IPS-18c (cell line): ENCODE measurements around the gene SLAMF6.
"Not testable (repeated sequence)": the region's sequence is repeated elsewhere in the genome, so short reads cannot be mapped to it uniquely, and the experiment has no call there.

Experiments
- H3K4me3 ChIP-seq: 2 replicates; pipeline ENCODE4 v1.7.0; 2013; ENCODE audit warnings: low read depth, mild to moderate bottlenecking, low read length, moderate library complexity; ENCODE audit not compliant: insufficient read depth
- H3K9me3 ChIP-seq: one replicate; pipeline ENCODE4 v1.6.1; 2013; ENCODE audit warnings: mild to moderate bottlenecking, low read length, moderate library complexity; ENCODE audit not compliant: control insufficient read depth, insufficient read depth

Gene SLAMF6

DNA sequence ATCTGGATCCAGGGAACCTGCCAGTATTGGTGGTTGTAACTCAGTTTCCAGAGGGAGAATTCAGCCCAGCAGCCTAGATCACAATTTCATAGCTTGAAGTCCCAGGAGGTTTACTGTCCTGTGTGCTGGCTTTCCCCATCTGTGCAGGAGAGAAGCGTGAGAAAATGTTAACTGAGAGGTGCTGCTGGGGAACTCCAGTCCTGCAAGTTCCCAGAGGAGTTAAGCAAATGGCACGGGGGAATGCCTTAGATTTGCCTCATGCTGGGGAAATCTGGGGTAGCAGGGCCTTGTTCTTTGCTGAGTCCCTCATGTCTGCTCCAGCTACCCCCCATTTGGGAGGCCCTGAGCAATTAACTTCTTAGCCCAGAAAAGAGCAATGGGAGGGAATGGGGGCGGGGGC lies 25.1 kb upstream of the SLAMF6 start:
- no peak overlapping the region for H3K4me3 ChIP-seq
- H3K9me3 ChIP-seq: no peaks in the 10 kb centered on the region

DNA sequence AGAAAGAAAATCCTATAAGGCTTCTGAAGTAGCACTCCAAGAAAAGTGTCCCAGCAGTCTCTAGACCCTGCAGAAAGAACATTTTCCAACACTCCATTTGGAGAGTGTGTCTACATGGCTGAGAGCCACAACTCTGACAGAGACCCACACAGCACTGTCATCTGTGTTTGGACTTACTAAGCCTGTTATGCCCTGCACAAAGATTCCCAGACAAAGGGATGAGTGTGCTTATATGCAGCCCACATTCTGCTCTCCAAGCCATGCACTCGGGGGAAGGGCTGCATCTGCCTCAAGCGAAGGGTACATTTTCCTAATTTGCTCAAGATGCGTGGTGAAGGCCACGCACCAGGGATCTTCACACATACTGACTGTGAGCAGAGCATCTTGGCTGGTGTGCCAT lies 24.4 kb upstream of the SLAMF6 start:
- H3K4me3 ChIP-seq: no peak overlapping the region
- H3K9me3 ChIP-seq: no peaks in the 10 kb centered on the region

- Histone ChIP-seq H3K4me3 (no peak overlapping the region), H3K9me3 (no peaks in the 10 kb centered on the region)
These were observed 23.9 kb upstream of the SLAMF6 start for GRCh38 chr1:160546942-160547341.

GRCh38 chr1:160544647-160545046 lies 21.6 kb upstream of the SLAMF6 start:
- H3K9me3 ChIP-seq: no peaks in the 10 kb centered on the region
- H3K4me3 ChIP-seq: no peak overlapping the region

DNA sequence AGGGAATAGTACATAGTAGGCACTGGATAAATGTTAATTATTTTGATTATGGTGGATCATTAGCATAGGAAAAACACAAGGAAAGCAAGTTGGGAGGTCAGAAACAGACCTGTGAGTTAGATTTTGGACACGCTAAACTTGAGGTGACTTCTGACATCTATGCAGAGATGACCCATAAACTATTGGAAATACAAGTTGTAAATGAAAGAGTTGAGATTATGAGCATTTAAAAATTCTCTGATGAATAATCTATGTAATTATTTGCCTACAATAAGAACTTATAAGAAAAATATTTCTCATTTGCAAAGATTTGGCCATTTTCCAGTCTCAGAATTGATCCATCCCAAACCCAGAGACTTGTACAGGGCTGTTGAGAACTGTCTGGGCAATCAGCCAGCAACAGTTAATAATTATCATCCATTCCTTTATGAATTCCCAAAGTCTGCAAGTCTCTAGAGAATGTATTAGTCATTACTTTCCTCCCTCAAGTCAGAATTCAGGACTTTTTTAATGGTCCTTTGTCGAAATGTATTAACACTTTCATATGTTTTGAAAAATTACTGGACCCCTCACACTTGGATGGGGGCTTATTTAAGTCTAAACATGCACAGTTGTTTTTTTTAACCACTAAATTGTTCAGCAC lies 19.4 kb upstream of the SLAMF6 start:
- Histone ChIP-seq H3K4me3 (no peak overlapping the region), H3K9me3 (no peaks in the 10 kb centered on the region)

DNA sequence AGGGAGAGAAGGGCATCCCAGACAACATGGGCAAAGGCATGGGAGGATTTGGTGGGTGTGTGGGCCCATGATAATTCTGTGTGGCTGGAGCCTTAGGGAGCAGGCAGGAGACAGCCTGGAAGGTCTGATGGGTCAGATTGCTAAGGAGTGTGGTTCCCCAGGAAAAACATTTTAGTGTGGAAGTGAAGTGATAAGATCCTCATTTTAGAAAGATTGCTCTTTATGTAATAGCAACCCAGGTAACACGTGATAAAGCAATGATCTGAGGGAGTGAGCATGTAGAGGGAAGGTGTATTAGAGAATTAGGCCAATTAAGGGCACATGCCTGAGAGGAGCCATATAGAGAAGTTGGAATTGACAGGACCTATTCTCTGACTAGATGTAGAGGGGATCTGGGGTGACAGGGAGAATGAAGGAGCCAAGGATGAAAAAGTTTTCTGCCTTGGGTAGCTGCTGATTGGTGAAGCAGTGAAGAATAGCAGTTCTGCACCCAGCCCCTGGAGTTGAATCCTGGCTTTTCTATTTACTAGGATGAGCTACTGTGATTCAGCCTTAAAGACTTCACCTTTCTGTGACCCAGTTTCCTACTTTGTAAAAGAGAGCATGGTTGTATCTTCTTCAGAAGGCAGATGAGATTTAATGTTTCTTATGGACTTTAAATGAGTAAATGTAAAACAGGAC lies 18.7 kb upstream of the SLAMF6 start:
- Histone ChIP-seq H3K4me3 (no peak overlapping the region), H3K9me3 (no peaks in the 10 kb centered on the region)

DNA sequence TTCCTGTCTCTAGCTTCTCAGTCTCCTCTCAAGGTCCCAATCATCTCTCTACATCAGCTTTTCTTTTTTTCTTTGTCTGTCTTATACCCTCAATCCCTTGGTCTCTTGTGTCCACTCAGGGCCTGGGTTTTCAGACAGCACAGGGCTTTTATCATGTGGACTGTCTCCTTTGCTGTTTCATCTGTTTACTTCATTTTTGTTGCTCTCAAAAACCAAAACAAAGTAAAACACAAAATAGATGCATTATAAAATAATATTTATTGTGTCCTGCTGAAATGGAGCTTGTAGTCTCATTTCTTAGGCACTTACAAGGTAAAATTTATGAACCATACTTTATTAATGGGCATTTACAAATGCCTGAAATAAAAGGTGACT lies 17.8 kb upstream of the SLAMF6 start:
- Histone ChIP-seq H3K9me3 (no peaks in the 10 kb centered on the region), H3K4me3 (no peak overlapping the region)

DNA sequence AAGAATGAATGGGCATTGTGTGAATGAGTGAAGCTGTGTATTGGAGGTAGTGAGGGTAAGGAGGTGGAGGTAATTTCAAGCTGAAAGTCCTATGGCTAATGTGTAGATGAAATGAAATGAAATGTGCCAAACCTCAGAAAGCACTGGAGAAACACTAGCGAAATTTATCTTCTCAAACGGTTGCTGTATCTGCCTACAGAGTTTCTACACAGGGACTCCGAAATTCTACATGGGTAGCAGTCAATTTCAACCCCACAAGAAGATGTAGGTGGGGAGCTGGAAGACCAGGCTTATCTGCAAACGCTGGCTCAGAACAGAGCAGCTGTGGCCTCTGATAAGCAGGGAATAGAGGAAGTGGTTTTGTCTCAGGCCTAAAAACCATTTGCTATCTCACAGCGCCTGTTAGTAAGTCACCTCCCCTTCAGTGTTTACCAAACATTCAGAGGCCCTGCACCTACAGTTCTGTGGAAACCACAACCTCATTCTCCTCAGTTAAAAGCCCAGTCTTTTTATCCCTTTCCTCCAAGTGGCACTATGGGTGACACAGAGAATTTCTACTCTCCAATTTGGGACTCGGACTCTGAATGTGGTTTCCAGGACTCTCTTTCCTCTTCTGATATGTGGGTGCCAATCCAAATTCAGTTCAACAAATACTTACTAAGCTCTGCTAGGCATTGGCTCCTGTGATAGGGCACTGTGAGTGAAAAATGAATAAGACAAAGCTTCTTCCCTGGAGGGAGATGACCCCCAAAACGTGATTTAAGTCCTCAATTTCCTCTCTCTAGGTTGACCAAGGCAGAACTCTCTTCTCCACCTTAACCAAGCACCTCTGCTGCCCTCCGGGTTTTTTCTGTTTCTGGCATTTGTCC lies 17.2 kb upstream of the SLAMF6 start:
- Histone ChIP-seq H3K4me3 (no peak overlapping the region), H3K9me3 (no peaks in the 10 kb centered on the region)

GRCh38 chr1:160539684-160539989 lies 16.6 kb upstream of the SLAMF6 start:
- Histone ChIP-seq H3K9me3 (no peaks in the 10 kb centered on the region), H3K4me3 (no peak overlapping the region)

DNA sequence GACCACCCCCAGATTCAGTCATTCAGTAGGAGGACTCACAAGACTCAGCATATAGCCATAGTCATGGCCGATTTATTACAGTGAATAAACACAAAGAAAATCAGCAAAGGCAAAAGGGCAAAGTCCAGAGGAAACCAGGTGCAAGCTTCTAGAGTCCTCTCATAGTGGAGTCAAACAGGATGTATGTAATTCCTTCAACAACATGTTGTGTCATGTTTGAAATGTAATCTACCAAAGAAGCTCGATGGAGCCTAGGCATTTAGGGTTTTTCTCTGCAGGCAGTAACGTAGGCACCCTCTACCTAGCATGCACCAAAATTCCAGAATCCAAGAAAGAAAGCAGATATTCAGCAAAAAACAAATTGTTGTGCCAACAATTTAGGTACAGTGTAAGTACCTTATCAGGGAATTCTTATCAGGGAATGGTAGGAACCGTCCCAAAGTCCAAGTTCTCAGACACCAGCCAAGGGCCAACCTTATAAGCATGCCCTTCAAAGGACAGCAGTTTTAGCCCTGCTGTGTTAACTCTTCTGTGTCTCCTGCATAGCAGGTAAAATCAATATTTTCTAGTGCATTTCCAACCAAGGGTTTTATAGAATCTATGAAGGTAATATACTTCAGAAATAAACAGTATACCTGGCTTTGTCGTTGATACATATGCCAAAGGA lies 16.1 kb upstream of the SLAMF6 start:
- Histone ChIP-seq H3K4me3 (no peak overlapping the region), H3K9me3 (no peaks in the 10 kb centered on the region)

- H3K4me3 ChIP-seq: no peak overlapping the region
- no peaks in the 10 kb centered on the region for H3K9me3 ChIP-seq
These were observed 14.9 kb upstream of the SLAMF6 start for GRCh38 chr1:160537714-160538665.

DNA sequence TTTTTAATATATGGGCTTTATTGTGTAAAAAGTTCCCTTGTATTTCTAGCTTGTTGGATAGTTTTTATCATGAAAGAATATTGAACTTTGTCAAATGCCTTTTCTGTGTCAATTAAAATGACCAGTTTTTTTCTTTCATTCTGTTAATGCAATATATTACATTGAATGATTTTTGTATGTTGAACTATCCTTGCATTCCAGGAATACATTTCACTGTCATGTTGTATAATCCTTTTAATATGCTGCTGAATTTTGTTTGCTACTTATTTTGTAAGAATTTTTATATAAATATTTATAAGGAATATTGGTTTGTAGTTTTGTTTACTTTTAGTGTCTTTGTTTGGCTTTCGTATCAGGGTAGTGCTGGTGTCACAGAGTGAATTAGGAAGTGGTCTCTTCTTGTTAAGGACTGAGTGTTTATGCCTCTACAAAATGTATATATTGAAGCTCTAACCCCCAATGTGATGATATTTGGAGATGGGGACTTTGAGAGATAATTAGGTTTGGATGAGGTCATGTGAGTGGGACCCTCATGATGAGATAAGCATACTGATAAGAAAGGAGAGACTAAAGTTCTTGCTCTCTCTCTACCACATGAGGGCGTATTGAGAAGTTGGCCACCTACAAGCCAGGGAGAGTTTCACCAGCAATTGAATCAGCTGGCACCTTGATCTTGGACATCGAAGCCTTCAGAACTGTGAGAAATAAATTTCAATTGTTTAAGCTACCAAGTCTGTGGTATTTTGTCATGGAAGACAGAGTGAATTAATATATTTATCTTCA lies 12.0 kb upstream of the SLAMF6 start:
- H3K4me3 ChIP-seq: no peak overlapping the region
- peaks cover 7% of the 10 kb centered on the region for H3K9me3 ChIP-seq

- H3K4me3 ChIP-seq, H3K9me3 ChIP-seq: not testable (repeated sequence)
These were observed 9.4 kb upstream of the SLAMF6 start for GRCh38 chr1:160532557-160532813.

DNA sequence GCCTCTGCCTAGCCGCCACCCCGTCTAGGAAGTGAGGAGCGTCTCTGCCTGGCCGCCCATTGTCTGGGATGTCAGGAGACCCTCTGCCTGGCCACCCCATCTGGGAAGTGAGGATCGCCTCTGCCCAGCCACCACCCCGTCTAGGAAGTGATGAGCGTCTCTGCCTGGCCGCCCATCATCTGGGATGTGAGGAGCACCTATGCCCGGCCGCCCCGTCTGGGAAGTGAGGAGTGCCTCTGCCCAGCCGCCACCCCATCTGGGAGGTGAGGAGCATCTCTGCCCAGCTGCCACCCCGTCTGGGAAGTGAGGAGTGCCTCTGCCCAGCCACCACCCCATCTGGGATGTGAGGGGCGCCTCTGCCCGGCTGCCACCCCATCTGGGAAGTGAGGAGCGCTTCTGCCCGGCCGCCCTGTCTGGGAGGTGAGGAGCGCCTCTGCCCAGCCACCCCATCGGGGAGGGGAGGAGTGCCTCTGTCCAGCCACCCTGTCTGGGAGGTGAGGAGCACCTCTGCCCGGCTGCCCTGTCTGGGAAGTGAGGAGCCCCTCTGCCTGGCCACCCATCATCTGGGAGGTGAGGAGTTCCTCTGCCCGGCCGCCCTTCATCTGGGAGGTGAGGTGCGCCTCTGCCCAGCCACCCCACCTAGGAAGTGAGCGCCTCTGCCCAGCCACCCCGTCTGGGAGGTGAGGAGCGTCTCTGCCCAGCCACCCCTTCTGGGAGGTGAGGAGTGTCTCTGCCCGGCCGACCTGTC lies 8.9 kb upstream of the SLAMF6 start:
- not testable (repeated sequence) for H3K4me3 ChIP-seq, H3K9me3 ChIP-seq

DNA sequence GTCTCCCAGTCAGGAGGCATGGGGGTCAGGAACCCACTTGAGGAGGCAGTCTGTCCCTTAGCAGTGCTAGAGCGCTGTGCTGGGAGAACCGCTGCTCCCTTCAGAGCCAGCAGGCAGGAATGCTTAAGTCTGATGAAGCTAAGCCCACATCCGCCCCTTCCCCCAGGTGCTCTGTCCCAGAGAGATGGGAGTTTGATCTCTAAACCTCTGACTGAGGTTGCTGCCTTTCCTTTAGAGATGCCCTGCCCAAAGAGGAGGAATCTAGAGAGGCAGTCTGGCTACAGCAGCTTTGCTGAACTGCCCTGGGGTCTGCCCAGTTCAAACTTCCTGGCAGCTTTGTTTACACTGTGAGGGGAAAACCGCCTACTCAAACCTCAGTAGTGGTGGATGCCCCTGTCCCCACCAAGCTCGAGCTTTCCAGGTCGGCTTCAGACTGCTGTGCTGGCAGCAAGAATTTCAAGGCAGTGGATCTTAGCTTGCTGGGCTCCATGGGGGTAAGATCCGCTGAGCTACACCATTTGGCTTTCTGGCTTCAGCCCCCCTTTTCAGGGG lies 6.4 kb upstream of the SLAMF6 start:
- H3K4me3 ChIP-seq, H3K9me3 ChIP-seq: not testable (repeated sequence)

- H3K9me3 ChIP-seq, H3K4me3 ChIP-seq: not testable (repeated sequence)
These were observed 734 bp upstream of the SLAMF6 start for GRCh38 chr1:160523789-160524188.
